Measurements from ENCODE around the gene MCM6. TPM values are rescaled to one million over a fixed set of nuclear protein-coding genes. Genes with fewer than 3 reads are reported as not detected.

MCM6 gene
- total RNA-seq, 1 experiment from 2014 or later = 57.1 TPM

Other genes with a start within 250 kb of the MCM6 start
- gene UBXN4, start 134.6 kb downstream of the MCM6 start, total RNA-seq (2014; rRNA removed; shearing (Covaris generic); ENCODE audit: low replicate concordance) = 46.3 and 63.0 TPM in 2 replicates
- not detected in 2 replicates for gene LCT, start 39.3 kb downstream of the MCM6 start, total RNA-seq (2014; rRNA removed; shearing (Covaris generic); ENCODE audit: low replicate concordance)
- gene DARS1, start 109.2 kb upstream of the MCM6 start, total RNA-seq (2014; rRNA removed; shearing (Covaris generic); ENCODE audit: low replicate concordance) = 107 and 135 TPM in 2 replicates
- not detected in 2 replicates for gene CXCR4, start 241.7 kb upstream of the MCM6 start, total RNA-seq (2014; rRNA removed; shearing (Covaris generic); ENCODE audit: low replicate concordance)

Measured in MG63 (cell line).